ENCODE data around the gene ZNF14. TPM values are rescaled to one million over a fixed set of nuclear protein-coding genes. Genes with fewer than 3 reads are reported as not detected.

The ZNF14 gene
- total and polyA plus RNA-seq, 2 of the 13 experiments (the other 11 are each of a cell fraction or from before 2014, with no cell fraction given) = 1.9 to 6.2 TPM

DNA sequence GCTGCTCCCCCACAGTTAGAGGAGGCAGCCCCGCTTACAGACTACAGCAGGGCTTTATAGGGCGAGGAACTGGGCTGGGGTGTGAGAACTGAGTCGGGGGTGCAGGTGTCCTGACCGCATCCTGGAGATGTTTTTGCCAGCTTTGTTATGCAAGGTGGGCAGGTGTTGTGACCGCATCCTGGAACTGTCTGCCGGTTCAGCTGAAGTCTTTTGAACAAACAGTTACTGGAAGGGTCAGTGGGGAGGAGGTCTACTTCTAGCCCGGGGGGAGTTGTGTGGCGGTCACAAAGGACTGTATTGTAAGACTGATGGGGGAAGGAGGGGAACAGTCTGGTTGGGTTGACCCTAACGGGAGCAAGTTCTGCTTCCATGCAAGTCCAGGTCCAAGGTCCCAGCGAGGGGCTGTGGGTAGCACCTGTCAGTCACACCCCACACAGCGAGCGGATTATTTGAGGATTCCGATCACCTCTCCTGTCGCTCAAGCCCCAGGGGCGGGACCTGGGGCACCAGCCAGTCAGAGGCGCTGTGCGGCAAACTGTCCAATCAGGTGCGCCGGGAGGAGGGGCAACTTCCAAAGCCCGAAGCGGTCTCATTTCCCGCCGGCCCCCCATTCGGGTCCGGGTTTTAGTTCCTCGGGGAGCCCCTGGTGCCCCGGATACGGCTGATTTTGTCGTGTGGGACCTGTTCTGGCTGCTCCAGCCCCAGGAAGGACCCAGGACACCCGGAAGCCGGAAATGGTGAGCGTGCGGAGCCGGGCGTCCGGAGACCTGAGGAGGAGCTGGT is 64.5 kb downstream of the ZNF14 start, which contains the start of gene ZNF101 (continued):
- TF ChIP-seq TBP (CRISPR knock-in tag; IDR thresholded peaks at IDR 0.05) (no peak), SUZ12 (IDR thresholded peaks at IDR 0.05; ENCODE audit: low read depth, low read length) (no peak), ATRX (CRISPR knock-in tag; IDR thresholded peaks at IDR 0.05; ENCODE audit: borderline replicate concordance) (no peak), ZSCAN20 (CRISPR knock-in tag; IDR thresholded peaks at IDR 0.05; ENCODE audit: borderline replicate concordance) (peak; percentile 24; the same call in 1 of the 2 replicates), NR2F2 (IDR thresholded peaks at IDR 0.05; ENCODE audit: borderline replicate concordance, low read depth) (peak; percentile 68; the same call in 1 of the 2 replicates), ZNF790 (CRISPR knock-in tag; IDR thresholded peaks at IDR 0.05; ENCODE audit: borderline replicate concordance) (no peak), MXD3 (CRISPR knock-in tag; IDR thresholded peaks at IDR 0.05) (peak; percentile 56; the same call in 1 of the 2 replicates), MBNL3 (CRISPR knock-in tag; conservative IDR thresholded peaks at IDR 0.05) (no peak), SALL1 (CRISPR knock-in tag; IDR thresholded peaks at IDR 0.05) (peak; percentile 71), ZNF570 (CRISPR knock-in tag; IDR thresholded peaks at IDR 0.05; ENCODE audit: borderline replicate concordance) (no peak), BCLAF1 (IDR thresholded peaks at IDR 0.05) (no peak), ZBTB44 (CRISPR knock-in tag; IDR thresholded peaks at IDR 0.05) (no peak), TEAD2 (CRISPR knock-in tag; IDR thresholded peaks at IDR 0.05) (no peak), NFKB2 (CRISPR knock-in tag; IDR thresholded peaks at IDR 0.05; ENCODE audit: borderline replicate concordance) (peak; percentile 37; the same call in 1 of the 2 replicates), KDM5B (CRISPR knock-in tag; IDR thresholded peaks at IDR 0.05; ENCODE audit: borderline replicate concordance) (peak; percentile 58; the same call in 1 of the 2 replicates), ZNF543 (CRISPR knock-in tag; IDR thresholded peaks at IDR 0.05) (peak; percentile 21; the same call in 1 of the 2 replicates)
- TF ChIP-seq, protein P1, sequence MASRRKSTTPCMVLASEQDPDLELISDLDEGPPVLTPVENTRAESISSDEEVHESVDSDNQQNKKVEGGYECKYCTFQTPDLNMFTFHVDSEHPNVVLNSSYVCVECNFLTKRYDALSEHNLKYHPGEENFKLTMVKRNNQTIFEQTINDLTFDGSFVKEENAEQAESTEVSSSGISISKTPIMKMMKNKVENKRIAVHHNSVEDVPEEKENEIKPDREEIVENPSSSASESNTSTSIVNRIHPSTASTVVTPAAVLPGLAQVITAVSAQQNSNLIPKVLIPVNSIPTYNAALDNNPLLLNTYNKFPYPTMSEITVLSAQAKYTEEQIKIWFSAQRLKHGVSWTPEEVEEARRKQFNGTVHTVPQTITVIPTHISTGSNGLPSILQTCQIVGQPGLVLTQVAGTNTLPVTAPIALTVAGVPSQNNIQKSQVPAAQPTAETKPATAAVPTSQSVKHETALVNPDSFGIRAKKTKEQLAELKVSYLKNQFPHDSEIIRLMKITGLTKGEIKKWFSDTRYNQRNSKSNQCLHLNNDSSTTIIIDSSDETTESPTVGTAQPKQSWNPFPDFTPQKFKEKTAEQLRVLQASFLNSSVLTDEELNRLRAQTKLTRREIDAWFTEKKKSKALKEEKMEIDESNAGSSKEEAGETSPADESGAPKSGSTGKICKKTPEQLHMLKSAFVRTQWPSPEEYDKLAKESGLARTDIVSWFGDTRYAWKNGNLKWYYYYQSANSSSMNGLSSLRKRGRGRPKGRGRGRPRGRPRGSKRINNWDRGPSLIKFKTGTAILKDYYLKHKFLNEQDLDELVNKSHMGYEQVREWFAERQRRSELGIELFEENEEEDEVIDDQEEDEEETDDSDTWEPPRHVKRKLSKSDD (CRISPR knock-in tag; IDR thresholded peaks at IDR 0.05; ENCODE audit: low read depth) = peak; percentile 8; the same call in 1 of the 2 replicates
- TF ChIP-seq, protein P2, sequence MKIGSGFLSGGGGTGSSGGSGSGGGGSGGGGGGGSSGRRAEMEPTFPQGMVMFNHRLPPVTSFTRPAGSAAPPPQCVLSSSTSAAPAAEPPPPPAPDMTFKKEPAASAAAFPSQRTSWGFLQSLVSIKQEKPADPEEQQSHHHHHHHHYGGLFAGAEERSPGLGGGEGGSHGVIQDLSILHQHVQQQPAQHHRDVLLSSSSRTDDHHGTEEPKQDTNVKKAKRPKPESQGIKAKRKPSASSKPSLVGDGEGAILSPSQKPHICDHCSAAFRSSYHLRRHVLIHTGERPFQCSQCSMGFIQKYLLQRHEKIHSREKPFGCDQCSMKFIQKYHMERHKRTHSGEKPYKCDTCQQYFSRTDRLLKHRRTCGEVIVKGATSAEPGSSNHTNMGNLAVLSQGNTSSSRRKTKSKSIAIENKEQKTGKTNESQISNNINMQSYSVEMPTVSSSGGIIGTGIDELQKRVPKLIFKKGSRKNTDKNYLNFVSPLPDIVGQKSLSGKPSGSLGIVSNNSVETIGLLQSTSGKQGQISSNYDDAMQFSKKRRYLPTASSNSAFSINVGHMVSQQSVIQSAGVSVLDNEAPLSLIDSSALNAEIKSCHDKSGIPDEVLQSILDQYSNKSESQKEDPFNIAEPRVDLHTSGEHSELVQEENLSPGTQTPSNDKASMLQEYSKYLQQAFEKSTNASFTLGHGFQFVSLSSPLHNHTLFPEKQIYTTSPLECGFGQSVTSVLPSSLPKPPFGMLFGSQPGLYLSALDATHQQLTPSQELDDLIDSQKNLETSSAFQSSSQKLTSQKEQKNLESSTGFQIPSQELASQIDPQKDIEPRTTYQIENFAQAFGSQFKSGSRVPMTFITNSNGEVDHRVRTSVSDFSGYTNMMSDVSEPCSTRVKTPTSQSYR (CRISPR knock-in tag; IDR thresholded peaks at IDR 0.05; ENCODE audit: borderline replicate concordance) = peak; percentile 95
